SK-MEL-5 (cell line): Measurements from ENCODE around the gene ATP2B3. TPM values are rescaled to one million over a fixed set of nuclear protein-coding genes. Genes with fewer than 3 reads are reported as not detected.

Experiments
- DNase-seq: peaks from one replicate; pipeline ENCODE4 v3.0.0-alpha.2; 2016; ENCODE audit warnings: low read depth, low spot score
- in situ Hi-C: cut with HindIII; loops from 2 replicates; pipeline ENCODE4 v1.10.0; 2016; ENCODE audit warnings: low sequenced_read_pairs, high pct_unique_total_duplicates, low pct_unique_long_range_greater_than_20kb
- total RNA-seq: library from RNA; depleted of rRNA; stranded (reverse); fragments of >200 nt; shearing (Covaris generic); gene quantifications from 2 replicates; pipeline ENCODE4 v1.2.3, GENCODE V29; 2014

ATP2B3 gene
- total RNA-seq, 1 experiment from 2014 or later = 0.05 TPM

DNA sequence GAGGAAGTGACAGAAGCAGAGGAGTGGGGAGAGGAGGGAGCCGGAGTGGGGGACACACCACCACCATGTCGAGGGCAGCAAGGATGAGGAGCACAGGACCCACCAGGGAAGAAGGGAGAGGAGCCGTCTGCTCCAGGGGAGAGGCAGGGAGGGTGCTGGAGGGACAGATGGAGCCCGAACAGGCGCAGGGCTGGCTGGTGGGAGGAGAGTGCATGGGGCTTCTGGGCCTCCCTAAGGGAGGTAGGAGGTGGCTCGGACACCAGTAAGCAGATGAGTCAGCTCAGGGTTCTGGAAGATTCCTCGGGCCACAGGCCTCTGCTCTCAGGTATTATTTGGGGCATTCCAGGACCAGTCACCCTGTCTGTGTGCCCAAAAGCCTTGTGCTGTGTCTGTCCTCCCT lies 29.8 kb downstream of the ATP2B3 start:
- no peak for DNase-seq
- in situ Hi-C loops = no loop called here

- in situ Hi-C loops = no loop called here
- no peak for DNase-seq
Measured at GRCh38 chrX:153549231-153549630, 31.8 kb downstream of the ATP2B3 start.

DNA sequence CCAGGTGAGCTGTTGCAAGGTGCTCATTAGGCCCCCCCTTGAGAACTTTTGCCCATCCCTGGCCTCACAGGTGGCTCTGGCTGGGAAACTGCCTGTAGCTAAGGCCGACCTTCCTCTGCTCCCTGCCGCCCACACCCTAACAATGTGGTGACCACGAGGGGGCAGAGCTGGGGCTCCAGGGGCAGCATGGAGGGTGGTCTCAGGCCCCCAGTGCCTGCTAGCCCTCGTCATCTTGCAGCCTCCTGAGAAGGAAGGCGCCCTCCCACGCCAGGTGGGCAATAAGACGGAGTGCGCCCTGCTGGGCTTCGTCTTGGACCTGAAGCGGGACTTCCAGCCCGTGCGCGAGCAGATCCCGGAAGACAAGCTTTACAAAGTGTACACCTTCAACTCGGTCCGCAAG lies 32.4 kb downstream of the ATP2B3 start:
- in situ Hi-C loops = no loop called here
- DNase-seq = no peak

GRCh38 chrX:153551135-153551534 lies 33.7 kb downstream of the ATP2B3 start:
- in situ Hi-C loops = no loop called here
- DNase-seq = no peak

DNA sequence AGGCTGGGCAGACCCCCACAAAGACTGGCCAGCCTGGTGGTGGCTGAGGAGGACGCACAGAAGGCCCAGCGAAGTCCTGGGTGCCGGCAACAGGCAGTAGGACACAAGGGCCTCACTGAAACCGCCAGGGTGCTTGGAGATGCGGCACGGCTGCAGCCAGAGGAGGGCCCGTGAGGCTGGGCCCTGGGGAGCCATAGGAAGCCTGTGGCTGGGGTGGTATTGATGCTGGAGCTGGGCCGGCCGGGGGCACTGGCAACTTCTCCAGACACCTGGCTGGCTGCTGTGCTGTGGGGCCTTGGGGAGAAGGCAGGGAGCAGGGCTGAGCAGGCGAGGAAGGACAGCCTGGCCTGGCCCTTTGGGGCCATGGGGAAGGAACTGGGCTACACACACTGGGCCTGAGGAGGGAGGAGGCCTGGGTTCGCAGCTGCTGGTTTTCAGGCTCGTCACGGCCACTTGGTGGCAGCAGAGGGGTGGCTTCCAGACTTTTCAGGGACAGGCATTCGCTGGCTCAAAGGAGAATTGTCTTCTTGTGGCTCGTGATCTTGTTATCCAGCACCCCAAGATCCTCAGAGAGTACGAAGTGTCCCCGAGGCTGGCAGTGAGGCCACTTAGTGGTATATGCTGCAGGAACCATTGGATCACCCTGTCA lies 37.2 kb downstream of the ATP2B3 start:
- in situ Hi-C loops = no loop called here
- DNase-seq = peak; percentile 58

- no peak for DNase-seq
Measured at GRCh38 chrX:153556767-153557166, 39.3 kb downstream of the ATP2B3 start.

DNA sequence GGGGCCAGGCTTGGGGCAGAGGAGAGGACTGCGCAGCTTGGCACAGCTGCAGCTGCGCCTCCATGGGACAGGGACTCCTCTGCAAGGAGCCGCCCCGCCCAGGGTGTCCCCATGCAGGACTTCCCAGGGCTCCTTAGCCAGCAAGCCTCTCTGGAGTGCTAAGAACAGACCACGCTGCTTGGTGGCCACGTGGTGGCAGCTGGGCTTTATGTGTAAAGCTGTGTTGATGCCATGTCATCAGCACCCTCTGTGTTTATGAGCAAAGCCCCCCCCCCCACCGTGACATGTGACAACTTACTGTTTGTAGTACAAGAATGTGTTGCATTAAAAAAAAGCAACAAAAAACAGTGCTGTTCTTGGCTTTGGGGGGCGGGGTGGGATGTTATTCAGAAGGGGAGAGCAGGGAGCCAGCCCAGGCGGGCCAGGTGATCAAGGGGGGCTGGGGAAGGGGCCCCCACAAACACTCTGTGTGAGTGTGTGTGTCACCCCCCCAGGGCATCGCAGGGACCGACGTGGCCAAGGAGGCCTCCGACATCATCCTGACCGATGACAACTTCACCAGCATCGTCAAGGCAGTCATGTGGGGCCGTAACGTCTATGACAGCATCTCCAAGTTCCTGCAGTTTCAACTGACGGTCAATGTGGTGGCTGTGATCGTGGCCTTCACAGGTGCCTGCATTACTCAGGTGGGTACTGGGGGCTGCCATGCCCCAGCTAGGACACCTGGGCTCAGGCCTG lies 40.3 kb downstream of the ATP2B3 start:
- in situ Hi-C loops = no loop called here
- DNase-seq = peak; percentile 32

More at GRCh38 chrX:153556767-153557166, 39.3 kb downstream of the ATP2B3 start:
- in situ Hi-C loops = no loop called here

DNA sequence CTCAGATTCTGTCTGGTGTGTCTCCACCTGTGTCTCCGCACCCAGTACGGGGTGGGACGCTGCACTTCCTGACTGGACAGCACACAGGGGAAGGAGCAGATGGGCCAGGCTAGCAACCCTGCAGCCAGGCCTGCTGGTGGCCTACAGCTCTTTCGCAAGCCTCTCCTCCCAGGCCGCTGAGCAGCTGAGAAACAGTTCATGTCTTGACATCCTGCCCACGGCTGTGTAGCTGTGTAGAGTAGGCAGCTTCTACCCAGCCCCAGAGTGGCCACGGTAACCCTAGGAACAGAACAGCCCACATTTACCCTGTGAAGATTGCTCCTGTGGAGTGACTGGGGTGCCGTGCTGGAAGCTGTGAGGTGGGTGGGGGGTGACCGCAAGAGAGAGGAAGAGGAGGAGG lies 42.6 kb downstream of the ATP2B3 start:
- in situ Hi-C loops = no loop called here

DNA sequence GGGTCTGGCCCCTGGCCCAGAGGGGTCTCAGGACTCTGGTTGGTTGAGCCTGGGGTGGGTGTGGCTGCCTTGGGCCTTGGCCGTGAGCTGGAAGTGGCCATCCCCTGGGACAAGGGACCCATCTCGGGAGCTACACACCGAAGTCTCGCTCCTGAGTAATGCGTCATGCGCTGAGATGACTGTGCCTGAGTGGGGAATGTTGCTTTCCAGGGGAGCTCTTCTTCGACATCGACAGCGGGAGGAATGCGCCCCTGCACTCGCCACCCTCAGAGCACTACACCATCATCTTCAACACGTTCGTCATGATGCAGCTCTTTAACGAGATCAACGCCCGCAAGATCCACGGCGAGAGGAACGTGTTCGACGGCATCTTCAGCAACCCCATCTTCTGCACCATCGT lies 43.0 kb downstream of the ATP2B3 start:
- no peak for DNase-seq
- in situ Hi-C loops = no loop called here

More for the DNA sequence above, 42.6 kb downstream of the ATP2B3 start:
- DNase-seq = no peak

DNA sequence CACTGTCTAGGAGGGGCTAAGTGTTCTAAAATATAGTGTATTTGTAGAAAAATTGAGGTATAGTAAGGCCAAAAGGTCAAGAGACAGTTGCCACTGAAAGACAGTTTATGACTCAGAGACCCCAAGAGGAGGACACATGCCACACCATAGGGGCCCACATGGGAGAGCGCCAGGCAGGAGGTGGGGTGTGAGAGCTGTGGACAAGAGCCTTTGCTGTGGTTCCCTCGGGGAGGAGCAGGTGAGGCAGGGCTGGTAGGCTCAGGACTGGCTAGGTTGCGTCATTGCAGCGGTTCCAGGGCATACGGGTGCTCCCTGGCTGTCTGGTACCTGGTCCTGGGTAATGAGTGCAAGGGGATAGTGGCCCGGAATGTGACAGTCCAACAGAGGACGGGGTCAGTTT lies 43.9 kb downstream of the ATP2B3 start:
- no peak for DNase-seq
- in situ Hi-C loops = no loop called here

DNA sequence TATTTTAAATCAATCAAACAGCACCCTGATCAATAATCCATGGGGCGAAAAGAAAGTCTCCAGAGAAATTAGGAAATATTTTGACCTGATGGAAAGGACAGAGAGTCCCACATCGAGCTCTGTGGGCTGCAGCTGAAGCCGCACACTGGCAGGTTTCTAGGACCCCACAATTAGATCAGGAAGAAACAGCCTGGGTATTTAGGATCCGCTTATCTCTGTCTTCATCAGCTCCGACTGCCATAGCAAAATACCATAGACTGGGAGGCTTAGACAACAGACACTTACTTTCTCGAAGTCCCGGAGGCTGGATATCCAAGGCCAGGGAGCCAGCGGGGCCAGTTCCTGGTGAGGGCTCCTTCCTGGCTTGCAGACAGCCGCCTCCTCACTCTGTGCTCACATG lies 45.1 kb downstream of the ATP2B3 start:
- in situ Hi-C loops = no loop called here
- DNase-seq = no peak

DNA sequence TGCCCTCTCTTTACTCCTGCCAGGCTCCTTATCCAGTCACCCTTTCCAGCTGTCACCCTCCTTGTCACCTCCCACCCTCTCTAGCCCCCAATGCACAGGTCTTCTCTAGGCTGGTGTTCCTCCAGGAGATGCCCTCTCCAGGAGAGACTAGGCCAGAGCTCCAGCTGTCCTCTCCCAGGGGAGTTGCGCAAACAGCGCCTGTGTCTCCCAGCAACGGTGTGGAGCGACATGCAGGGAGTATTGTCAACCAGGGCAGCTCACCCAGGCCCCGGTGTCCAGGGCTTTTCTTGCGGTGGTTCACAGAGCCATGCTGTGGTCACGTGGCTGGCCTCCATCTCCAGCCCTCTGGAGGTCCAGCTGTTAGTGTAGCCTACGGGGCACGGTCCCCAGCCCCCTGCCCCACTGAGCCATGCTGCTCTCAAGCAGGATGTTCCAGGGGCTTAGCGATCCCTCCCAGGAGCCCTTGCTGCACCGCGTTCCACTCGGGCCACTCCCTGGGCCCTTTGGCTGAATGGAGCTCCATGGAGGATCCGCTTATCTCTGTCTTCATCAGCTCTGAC lies 46.7 kb downstream of the ATP2B3 start:
- in situ Hi-C loops = no loop called here
- no peak for DNase-seq

DNA sequence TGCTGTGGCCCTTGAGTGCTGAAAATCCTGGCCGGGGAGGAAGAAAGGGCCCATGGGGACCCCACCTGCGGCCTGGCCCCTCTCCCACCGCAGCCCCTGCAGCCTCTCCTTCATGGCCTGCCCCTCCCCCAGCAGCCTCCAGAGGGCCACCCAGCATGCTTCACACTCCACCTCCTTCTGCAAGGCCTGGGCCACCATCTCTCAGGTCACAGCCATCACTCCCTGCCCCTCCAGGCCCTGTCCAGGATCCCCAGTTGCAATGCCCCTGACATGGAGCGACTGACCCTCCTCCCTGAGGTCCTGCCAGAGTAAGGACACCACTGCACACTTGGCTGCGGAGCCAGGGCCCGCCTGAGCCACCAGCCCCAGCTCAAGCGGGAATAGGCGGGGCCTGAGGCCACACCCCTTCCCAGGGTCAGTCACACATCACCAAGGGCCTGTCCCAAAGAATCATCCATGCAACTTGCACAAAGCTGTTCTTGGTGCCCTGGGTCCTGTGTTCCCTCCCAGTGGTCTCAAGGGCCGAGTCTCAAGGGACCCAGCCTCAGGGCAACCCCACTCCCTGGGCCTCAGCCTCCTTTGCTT lies 48.6 kb downstream of the ATP2B3 start:
- in situ Hi-C loops = no loop called here

GRCh38 chrX:153568451-153569011 lies 51.1 kb downstream of the ATP2B3 start:
- no peak for DNase-seq
- in situ Hi-C loops = no loop called here

More for the DNA sequence above, 48.6 kb downstream of the ATP2B3 start:
- peak; percentile 26 for DNase-seq

- DNase-seq = no peak
- in situ Hi-C loops = no loop called here
Measured at GRCh38 chrX:153569475-153569874, 52.0 kb downstream of the ATP2B3 start.

- DNase-seq = no peak
- in situ Hi-C loops = no loop called here
Measured at GRCh38 chrX:153571534-153571908, 54.1 kb downstream of the ATP2B3 start.

- in situ Hi-C loops = no loop called here
- DNase-seq = no peak
Measured at GRCh38 chrX:153572601-153573000, 55.2 kb downstream of the ATP2B3 start.

DNA sequence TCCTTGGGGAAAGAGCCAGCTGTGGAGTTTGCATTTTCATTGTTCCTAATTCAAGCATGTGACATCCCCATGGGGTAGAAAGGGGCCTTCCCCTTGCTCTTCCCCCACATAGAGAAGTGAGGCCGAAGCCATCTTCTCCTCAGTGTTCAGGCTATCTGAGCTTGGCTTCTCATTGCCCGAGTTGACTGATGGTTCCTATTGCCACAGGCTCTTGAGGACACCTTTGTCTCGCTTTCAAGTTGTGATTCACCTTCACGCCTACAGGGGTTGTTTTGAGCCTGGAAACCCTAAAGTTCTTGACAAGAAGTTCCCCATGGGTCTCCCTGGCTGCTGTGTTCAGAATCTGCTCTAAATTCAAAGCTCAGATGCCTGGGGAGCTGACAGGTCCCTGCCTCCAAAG lies 56.5 kb downstream of the ATP2B3 start:
- in situ Hi-C loops = no loop called here

More for the DNA sequence above, 56.5 kb downstream of the ATP2B3 start:
- DNase-seq = peak; percentile 3
